GM18909 (cell line): ENCODE data around the gene NLN.
"Not testable (repeated sequence)": the region's sequence is repeated elsewhere in the genome, so short reads cannot be mapped to it uniquely, and the experiment has no call there.

ENCODE experiments used
- ATAC-seq: cut with Tn5 transposase; IDR thresholded peaks from one replicate; pipeline ENCODE4 v1.9.1; 2021; ENCODE audit warnings: mild to moderate bottlenecking; ENCODE audit not compliant: unreplicated experiment, poor library complexity

The NLN gene

DNA sequence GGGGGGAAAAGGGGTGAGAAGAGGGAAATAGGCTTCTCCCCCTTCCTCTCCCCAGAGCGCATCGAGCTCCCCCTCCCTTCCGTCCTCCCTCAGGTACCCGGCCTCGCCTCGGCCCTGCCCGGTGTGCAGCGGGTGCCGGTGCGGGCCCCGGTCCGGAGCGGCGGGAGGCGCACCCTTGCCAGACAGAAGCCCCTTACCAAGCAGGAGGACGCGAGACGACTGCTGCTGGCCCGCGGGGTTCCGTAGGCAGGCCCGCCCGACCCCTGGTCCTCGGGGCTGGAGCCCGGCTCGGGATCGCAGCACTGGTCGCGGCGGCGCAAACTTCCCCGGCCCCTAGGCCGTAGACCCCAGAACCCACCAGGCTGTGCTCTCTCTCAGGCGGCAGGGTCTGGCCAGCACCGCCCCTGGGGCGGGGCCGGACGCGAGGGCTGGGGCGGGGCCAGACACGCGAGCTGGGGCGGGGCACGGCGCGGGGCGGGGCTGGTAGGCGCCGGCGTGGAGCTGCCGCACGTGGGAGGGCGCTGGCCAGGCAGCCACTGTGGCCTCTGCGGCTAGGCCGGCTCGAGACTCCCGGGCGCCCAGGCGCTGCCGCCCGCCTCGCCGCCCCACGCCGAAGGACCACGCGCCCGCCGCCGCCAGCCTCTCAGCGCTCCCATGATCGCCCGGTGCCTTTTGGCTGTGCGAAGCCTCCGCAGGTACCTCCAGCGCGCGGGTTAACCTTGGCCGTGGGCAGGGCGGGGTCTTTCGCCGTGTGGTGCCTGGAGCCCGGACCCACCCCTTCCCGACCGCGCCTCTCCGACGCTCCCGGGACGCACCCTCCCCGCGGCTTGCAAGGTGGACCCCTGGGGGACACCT is at the start of gene NLN, which contains the start of gene SGTB:
TSS of gene NLN (plus strand) at position 486 of the 855 bp plus-strand sequence. CDS start at position 655, 169 bp downstream.
TSS of gene SGTB (minus strand) at position 390 of the 855 bp plus-strand sequence. CDS start 1,302 bp downstream, outside the sequence.
- ATAC-seq, result peak; percentile 92

DNA sequence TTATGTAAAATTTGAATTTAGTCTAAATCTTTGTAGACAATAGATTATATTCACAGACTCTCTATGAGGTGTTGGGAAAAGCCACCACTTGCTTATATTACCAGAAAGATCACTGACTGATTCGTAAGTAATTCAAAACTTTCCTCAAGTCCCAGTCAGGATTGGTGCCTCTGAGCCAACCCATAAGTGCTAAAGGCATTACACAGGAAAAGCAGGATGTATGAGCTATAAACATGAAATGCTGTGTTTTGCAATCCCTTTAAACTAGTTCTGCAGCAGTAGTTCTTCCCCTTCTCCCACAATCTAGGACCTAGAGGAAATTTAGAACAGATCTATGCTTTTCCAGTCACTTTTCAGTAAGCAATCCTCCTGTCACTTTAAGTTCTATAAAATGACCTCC is 49.2 kb upstream of the NLN start:
- ATAC-seq, result no peak

- no peak for ATAC-seq
These were observed 47.3 kb upstream of the NLN start for GRCh38 chr5:65674749-65675148.

GRCh38 chr5:65676056-65676455 is 45.9 kb upstream of the NLN start:
- ATAC-seq, result not testable (repeated sequence)

GRCh38 chr5:65682148-65682547 is 39.9 kb upstream of the NLN start:
- ATAC-seq, result no peak

GRCh38 chr5:65693121-65693520 is 28.9 kb upstream of the NLN start:
- no peak for ATAC-seq

DNA sequence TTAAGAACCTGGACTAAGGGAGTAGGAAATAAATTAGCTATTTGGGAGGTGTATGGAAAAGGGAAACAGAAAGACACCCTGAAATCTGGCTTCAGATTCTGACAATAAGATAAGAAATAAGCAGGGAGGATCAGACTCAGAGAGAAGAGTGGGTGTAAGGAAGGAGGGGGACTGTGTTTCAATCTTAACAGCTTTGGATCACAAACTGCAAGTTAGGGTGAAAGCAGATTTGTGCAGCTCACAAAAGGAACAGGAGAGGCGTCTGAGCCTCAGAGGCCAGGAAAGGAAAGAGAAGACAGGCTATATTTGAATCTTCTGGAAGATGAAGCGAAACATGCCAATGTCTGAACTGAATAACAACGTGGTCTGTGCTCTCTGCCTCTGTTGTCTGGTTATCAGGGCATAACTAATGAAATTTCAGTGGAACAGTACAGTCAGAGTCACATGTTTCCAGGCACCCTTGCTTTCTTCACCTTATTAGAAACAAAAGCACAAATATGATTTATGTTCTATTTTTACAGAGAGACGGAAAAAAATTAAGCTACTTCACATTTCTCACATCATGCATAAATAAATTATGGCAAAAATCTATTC is 26.7 kb upstream of the NLN start:
- no peak for ATAC-seq

DNA sequence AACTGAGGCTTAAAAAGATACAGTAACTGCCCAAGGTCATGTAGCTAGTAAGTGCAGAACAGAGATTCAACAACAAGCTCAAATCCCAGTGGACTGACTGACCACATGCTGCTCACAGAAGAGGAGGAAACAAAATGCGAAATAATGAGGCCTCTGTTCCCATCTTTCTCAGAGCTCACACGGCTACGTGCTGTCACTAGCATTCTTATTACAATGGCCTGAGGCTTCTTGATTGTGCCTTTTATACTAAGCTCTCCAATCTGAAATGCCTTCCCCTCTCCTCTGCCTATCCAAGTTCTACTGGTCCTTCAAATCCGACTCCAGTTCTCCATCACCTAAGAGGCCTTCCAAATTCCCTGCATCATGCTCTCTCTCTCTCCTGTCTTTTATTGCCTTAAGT is 26.1 kb upstream of the NLN start:
- no peak for ATAC-seq

DNA sequence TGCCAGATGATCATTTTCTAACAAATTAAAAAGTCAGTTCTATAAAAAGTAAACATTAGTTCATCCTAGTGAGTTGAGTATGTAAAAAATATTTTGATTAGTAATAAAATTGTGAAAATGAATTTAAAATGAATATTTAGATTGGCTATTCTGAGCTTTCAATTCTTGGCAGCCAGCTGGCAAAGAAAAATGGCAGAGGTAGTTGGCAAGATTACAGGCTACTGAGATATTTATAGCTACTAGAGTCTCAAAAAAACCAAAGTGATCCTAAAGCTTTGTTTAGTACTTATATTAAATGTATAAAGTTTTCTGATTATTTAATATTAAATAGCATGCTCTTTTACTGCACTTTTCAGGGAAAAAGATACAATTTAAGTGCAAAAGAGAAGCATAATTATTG is 25.1 kb upstream of the NLN start:
- no peak for ATAC-seq

DNA sequence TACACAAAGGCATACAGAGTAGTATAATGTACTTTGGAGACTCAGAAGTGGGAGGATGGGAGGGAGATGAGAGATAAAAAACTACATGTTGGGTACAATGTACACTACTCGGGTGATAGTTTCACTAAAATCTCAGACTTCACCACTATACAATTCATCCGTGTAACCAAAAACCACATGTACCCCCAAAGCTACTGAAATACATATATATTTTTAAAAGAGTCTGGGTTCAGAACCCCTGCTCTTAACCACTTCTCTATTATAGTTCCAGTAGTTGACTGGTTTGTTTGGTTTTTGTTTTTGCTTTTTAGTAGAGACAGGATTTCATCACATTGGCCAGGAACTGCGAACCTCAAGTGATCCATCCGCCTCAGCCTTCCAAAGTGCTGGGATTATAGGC is 22.7 kb upstream of the NLN start:
- peak; percentile 61 for ATAC-seq

DNA sequence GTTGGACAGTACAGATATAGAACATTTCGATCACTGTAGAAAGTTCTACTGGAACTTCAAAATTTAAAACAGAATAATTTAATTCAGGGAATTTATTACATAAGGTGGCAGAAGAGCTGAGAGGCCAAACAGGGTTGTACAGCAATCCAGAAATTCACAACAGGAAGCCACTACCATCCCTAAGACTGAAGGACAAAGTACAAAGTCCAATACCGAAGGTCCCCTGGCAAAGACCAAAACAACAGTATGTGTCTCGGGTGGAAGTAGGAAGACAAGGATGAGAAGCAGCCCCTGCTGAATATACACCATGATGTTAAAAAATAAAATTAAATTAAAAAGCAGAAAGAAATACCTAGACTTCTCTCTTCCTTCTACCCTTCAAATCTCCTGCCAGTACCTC is 20.0 kb upstream of the NLN start:
- no peak for ATAC-seq

DNA sequence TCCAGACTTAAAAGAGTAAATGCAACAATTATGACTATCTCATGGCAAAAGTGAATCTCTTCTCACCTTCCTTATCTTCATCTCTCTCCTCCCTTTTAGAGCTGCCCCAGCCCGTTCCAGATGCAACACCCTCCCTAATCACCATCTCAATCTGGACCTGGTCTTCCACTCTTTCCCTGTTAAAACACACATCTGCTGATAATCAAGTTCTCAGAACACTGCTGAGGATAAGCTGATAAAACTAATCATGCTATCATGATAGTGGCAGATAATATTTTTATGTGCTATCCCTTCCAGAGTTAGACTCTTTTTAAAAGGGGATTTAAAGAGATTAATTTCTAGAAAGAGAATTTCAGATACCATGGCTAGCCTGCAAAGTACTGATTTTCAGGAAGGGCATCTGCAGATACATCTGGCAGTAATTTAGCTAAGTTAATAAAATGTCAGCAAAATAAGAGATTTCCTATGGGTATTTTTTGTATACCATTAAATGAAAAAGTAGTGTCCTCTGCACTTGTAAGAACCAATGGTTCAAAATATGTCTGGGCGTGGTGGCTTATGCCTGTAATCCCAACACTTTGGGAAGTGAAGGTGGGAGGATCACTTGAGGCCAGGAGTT is 17.3 kb upstream of the NLN start:
- ATAC-seq, result no peak

- no peak for ATAC-seq
These were observed 14.3 kb upstream of the NLN start for GRCh38 chr5:65707663-65708062.

DNA sequence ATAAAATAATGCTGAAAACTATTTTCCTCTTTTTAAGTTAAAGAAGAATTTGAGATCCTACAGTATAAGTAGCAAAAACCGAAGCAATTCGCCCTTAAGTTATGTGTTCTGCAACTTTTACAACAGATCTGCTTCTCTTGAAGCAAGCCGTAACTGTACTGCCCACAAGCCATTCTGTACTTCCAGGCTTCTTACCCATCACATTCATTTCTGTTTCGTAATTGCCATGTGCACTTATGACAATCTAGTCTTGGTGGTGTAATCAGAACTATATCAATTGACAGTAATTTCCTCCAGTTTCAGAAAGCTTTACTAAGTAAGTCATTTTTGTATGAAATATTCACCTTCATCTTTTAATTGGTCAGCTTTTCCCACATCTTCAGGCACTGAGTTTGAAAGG is 13.9 kb upstream of the NLN start:
- no peak for ATAC-seq

DNA sequence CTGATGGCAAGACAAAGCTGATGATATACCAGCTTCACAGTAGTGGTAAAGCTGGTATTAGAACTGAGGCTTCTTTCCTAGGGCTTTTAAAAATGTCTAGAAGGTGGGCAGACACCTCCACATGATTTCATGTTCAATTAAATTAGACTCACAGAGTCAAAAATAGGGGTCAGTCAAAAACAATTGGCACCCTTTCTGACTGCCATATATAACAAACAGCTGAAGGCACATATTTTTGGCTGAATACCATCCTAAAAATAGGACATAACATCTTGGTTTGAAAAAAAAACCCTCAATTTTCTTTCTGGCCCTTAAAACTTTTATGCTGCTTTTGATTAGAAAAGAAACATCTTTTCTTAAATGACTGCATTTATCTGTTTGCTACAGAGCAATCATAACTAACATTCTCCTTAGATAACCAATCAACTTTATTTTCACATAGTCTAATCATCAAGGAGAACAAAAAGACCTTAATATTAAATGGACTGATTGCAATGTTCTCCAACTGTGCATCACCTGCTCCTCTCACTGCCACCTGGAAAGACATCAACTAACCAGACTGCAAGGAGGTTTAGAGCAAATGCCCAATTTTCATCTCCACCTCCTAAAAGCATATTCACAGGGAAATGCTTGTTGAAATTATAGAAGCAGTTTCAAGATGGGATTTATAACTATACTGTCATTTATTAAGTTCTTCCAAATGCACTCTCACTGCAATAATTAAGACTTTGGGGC is 3.3 kb upstream of the NLN start:
- ATAC-seq, result no peak

DNA sequence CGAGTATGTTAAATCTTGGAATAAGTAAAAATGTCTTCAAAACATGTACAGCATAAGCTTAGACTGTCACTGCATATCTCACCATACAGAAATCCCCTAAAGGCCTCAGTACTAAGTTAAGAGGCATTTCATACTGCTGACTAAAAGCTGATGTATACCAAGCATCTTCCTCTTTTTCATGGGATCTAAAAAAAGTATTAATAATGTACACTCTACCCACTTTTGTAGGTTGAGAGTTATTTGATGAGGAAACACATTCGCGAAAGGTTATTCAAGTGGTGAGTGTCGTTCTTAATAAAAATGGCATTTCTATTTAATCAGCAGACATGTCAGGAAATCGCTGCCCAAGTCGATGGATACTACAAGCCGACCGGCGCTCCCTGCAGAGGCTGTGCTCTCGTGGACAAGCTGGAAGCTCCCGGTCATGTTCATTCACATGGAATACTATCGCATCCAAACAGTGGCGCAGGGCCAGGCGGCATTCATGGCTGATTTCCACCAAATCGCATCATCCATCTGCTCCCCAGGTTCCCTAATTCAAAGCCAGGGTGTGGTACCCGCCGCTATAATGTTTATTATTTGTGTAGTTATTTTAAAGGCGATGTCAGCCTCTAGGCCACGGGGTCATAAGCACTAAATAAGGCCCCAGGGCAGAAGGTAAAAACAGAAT is 820 bp upstream of the NLN start:
- peak; percentile 1 for ATAC-seq

GRCh38 chr5:65722575-65723403 is 784 bp downstream of the NLN start:
- ATAC-seq, result no peak

DNA sequence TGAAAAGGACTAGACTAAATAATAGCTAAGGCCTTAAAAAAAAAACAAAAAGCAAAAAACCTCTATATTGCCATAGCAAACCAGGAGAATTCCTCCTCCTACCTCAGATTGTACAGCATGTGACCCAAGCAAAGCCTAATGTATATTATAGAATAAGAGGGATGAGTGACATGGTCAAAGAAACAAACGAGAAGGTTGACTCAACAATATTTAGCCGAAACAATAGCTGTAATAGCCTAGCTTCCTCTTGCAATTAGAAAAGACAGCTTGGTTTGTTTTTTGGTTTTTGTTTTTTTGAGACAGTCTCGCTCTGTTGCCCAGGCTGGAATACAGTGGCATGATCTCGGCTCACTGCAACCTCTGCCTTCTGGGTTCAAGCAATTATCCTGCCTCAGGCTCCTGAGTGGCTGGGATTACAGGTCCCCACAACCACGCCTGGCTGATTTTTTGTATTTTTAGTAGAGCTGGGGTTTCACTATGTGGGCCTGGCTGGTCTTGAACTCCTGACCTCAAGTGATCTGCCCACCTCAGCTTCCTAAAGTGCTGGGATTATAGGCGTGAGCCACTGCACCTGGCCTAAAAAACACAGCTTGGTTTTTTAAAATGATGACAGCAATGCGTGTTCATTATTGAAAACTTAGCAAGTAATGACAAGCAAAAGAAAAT is 5.6 kb downstream of the NLN start:
- no peak for ATAC-seq

GRCh38 chr5:65728218-65728617 is 6.2 kb downstream of the NLN start:
- ATAC-seq, result no peak
